Mucosa of stomach (tissue), 1 donor: ENCODE results near the gene THSD8.
"Not testable (repeated sequence)": the region's sequence is repeated elsewhere in the genome, so short reads cannot be mapped to it uniquely, and the experiment has no call there.

ENCODE experiments used
- H3K27me3 ChIP-seq: one replicate; pipeline ENCODE4 v1.7.0; 2013; ENCODE audit warnings: mild to moderate bottlenecking, low read length; ENCODE audit not compliant: control insufficient read depth, insufficient read depth
- H3K36me3 ChIP-seq: one replicate; pipeline ENCODE4 v1.7.0; 2013; ENCODE audit warnings: low read length; ENCODE audit not compliant: control insufficient read depth, insufficient read depth
- H3K4me1 ChIP-seq: one replicate; pipeline ENCODE4 v1.7.0; 2013; ENCODE audit warnings: mild to moderate bottlenecking, low read length; ENCODE audit not compliant: control insufficient read depth, insufficient read depth
- H3K4me3 ChIP-seq: one replicate; pipeline ENCODE4 v1.7.0; 2013; ENCODE audit warnings: low read length
- H3K9ac ChIP-seq: one replicate; pipeline ENCODE4 v1.7.0; 2013; ENCODE audit warnings: mild to moderate bottlenecking, low read length, moderate library complexity
- H3K9me3 ChIP-seq: one replicate; pipeline ENCODE4 v1.7.0; 2013; ENCODE audit warnings: mild to moderate bottlenecking, low read length, moderate library complexity; ENCODE audit not compliant: control insufficient read depth
- donor health status: Pancreatic carcinoma.

THSD8 gene

DNA sequence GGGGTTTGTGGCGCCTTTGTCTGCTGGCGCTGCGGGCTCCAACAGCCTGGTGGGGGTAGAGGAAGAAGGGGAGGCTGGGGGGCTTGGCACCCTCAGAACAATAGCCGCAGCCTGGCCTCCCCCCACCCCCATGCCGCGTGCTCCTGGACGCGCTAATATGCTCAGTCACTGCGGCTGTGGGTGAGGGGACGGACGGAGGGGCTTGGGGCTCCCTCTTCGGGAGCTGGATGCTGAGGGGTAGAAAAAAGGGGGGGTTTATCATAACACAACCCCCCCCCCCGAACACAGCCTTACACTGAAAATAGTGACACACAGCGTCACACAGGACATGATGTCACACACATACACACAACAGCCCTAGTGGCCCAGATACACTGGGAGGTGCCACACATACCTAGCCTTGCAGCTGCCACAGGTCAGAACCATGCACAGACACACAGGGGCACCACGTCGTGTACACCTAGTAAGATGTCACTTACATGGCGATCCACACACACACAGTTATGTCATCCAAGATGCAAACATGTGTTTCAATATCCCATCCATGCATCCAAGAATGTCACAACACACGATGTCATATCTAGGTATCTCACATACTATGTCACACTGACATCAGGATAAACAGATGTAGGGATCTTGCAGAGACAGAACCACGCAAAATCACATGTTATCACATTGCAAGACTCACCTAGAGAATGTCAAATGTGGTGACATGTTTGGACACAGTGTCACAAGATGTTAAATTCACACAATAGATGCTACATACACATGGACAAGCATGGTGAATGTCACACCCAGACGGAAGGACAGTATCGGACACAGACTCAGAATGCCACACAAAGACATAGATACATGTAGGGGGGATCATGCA, 37.3 kb downstream of the THSD8 start:
- Histone ChIP-seq H3K9ac (no peak overlapping the region), H3K9me3 (no peaks in the 10 kb centered on the region), H3K4me1 (peaks cover 21% of the 10 kb centered on the region), H3K27me3 (peaks cover 72% of the 10 kb centered on the region), H3K4me3 (no peak overlapping the region), H3K36me3 (no peaks in the 10 kb centered on the region)

DNA sequence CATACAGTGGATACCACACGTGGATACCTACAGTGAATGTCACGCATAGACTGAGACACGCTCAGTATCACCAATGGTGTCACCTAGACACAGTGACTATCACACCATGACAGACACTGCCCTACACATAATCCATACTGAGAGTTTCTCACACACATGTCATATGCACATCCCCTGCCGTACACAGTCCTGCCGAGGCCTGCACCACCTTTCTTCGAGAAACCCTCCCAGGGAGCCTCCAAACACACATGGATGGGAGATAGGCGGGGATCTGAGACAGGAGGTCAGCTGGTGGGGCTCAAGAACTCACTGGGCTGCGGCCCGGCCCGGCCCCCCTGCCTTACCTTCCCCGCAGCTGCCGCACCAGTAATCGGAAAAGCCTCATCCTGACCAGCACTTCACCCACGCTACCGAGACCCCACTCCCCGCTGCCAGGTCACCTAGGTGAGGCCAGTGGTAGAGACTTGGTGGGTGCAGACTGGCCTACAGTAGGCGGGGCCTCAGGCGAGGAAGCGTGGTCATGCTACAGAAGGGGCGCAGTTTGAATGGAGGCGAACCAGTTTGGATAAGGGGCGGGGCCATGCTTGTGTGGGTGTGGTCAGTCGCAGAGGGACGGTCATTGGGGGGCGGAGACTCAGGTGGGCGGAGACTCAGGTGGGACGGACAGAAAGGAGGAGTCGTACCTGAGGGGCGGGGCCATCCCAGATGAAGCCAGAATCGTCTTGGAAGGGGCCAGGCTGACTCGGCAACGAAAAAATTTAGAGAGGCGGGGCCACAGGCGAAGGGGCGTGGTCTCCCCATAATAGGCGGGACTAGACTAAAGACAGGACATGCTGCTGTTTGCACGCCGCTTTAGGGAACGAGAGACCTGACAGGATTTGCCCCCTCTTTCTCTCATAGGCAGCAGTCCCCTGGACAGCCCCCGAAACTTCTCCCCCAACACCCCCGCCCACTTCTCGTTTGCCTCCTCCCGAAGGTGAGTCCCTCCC, 38.5 kb downstream of the THSD8 start:
- Histone ChIP-seq H3K9ac (no peak overlapping the region), H3K27me3 (peaks cover 60% of the 10 kb centered on the region), H3K36me3 (no peaks in the 10 kb centered on the region), H3K9me3 (no peaks in the 10 kb centered on the region), H3K4me1 (peaks cover 21% of the 10 kb centered on the region), H3K4me3 (no peak overlapping the region)

DNA sequence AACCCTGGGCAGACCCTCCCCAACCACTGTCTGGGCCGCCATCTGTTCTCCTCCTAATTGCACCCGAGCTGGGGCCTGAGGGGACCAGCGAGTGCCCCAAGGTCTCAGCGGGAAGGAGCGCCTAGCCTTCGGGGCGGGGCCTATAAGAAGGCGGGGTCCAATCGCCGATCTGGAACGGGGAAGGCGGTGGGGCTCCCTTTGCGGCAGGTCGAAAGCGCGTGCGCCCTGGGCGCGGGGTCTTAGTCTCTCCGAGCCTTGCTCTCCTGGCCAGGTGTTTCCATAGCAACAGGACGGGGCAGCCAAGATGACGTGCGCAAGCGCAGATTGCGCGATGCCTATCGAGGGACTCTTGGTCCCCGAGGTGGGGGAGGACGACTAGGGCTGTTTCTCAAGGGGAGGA, 39.2 kb downstream of the THSD8 start:
- peaks cover 53% of the 10 kb centered on the region for H3K27me3 ChIP-seq
- no peaks in the 10 kb centered on the region for H3K9me3 ChIP-seq
- peaks cover 18% of the 10 kb centered on the region for H3K4me1 ChIP-seq
- H3K36me3 ChIP-seq, result no peaks in the 10 kb centered on the region
- H3K9ac ChIP-seq, result no peak overlapping the region
- no peak overlapping the region for H3K4me3 ChIP-seq

DNA sequence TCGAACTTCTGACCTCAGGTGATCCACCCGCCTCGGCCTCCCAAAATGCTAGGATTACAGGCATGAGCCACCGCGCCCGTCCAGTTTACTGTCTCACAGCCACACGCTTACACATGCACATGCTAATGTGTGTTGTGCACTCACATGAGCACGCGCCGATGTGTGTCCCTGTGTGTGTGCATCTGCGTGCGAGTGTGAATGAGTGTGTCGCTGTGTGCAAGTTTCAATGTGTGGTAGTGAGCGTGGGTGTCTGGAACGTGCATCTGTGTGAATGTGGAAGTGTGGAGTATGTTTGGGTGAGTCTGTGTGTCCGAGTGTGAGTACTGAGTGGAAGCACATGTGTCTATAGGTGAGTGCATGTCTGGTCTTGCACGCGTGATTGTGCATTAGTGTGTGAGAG, 40.6 kb downstream of the THSD8 start:
- no peak overlapping the region for H3K4me3 ChIP-seq
- no peak overlapping the region for H3K9ac ChIP-seq
- no peaks in the 10 kb centered on the region for H3K36me3 ChIP-seq
- H3K9me3 ChIP-seq, result no peaks in the 10 kb centered on the region
- peaks cover 49% of the 10 kb centered on the region for H3K27me3 ChIP-seq
- H3K4me1 ChIP-seq, result peaks cover 20% of the 10 kb centered on the region

DNA sequence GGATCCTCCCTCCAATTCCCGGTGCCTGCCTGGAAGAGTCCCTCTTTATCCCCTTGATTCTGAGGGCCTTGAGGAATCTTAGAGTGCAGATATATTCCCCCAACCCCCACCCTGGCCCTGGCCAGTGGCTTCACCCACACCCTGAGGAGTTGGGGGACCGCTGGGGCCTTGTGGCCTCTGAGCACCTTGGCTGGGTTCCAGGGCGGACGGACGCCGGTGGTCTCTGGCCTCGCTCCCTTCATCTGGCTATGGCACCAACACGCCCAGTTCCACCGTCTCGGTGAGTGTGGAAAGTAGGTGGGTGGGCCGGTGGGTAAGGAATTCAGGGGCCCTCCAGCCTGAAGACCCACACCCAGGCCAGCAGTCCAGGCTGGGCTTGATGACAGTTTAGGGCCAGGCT, 41.5 kb downstream of the THSD8 start:
- Histone ChIP-seq H3K4me1 (peaks cover 20% of the 10 kb centered on the region), H3K4me3 (no peak overlapping the region), H3K36me3 (no peaks in the 10 kb centered on the region), H3K27me3 (peaks cover 43% of the 10 kb centered on the region), H3K9ac (no peak overlapping the region), H3K9me3 (no peaks in the 10 kb centered on the region)

DNA sequence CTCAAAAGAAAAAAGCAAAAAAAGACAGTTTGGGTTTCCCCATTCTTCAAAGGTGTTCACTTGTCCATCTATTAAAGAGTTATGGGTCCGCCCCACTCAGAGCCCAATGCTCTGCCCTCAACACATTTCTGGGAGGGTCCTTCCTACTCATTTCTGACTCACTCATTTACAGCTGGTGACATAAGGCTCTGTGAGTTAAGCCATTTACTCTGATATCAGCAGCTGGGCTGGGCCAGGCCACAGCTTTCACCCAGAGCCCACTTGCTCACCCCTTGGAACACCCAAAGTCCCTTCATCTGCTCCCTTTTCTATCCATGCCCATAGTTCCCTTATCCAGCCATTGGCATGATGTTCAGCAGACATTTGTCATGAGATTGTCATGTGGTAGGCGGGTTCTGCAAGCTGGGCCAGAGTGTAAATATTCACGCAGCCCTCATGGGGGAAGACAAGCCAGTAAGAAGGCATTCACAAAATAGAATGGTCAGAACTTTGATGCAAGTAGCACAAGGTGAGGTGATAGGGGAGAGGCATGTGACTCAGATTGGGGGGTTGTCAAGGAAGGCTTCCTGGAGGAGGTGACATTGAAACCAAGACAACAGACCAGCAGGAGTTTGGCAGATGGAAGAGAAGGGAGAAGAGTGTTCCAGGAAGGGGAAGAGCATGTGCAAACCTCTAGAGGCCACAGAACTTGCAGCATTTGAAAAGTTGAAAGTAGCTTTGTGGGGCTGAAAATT, 42.3 kb downstream of the THSD8 start:
- no peaks in the 10 kb centered on the region for H3K9me3 ChIP-seq
- H3K36me3 ChIP-seq, result no peaks in the 10 kb centered on the region
- H3K4me3 ChIP-seq, result no peak overlapping the region
- peaks cover 35% of the 10 kb centered on the region for H3K27me3 ChIP-seq
- H3K4me1 ChIP-seq, result peaks cover 20% of the 10 kb centered on the region
- H3K9ac ChIP-seq, result no peak overlapping the region

DNA sequence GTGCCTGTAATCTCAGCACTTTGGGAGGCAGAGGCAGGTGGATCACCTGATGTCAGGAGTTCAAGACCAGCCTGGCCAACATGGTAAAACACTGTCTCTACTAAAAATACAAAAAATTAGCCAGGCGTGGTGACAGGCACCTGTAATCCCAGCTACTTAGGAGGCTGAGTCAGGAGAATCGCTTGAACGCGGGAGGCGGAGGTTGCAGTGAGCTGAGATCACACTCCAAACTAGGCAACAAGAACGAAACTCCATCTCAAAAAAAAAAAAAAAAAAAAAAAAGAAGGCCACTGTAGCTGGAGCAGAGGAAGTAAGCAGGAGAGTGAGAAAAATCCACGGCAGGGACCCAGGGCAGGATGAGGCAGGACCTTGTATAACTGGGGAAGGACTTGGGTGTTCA, 44.7 kb downstream of the THSD8 start:
- not testable (repeated sequence) for H3K9ac ChIP-seq, H3K36me3 ChIP-seq, H3K9me3 ChIP-seq, H3K4me3 ChIP-seq
- H3K4me1 ChIP-seq, result peaks cover 11% of the 10 kb centered on the region
- H3K27me3 ChIP-seq, result peaks cover 11% of the 10 kb centered on the region

DNA sequence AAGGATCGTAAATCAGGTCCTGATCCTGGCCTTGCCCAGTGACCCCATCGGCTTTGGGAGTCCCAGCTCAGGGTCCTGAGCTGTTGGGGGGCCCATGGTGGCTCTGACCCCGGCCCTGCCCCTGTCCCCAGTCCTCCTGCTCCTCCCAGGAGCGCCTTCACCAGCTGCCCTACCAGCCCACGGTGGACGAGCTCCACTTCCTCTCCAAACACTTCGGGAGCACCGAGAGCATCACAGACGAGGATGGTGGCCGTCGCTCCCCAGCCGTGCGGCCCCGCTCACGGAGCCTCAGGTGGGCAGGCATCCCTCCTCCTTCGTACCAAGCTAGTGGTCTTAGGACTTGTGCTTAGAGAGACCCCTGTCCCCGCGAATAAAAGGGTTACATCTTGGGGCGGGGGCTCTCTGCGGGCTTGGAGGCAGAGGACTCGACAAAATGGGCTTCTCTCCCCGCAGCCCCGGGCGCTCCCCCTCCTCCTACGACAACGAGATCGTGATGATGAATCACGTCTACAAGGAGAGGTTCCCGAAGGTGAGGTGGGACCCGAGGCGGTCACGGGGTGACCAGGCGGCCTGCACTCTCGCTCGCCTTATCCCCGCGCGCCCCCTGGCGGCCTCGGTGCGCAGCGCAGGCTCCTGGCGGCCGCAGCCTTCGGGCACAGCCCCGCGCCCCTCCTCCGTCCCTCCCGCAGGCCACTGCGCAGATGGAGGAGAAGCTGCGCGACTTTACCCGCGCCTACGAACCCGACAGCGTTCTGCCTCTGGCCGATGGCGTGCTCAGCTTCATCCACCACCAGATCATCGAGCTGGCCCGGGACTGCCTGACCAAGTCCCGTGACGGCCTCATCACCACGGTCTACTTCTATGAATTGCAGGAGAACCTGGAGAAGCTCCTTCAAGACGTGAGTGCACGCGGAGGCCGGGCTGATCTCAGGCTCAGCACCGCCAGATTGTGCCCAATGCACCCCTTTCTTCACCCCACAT, 45.6 kb downstream of the THSD8 start:
- Histone ChIP-seq H3K9ac (no peak overlapping the region), H3K36me3 (no peaks in the 10 kb centered on the region), H3K4me3 (no peak overlapping the region), H3K27me3 (peaks cover 7% of the 10 kb centered on the region), H3K4me1 (peaks cover 9% of the 10 kb centered on the region), H3K9me3 (no peaks in the 10 kb centered on the region)
